GM10266 (cell line): Measurements from ENCODE around the gene TMEM175.

ENCODE experiments used
- DNase-seq: peaks from one replicate; pipeline ENCODE4 v3.0.0; 2012; ENCODE audit errors: extremely low spot score
- CTCF ChIP-seq: IDR thresholded peaks from 2 replicates; pipeline ENCODE4 v1.5.1; 2012; ENCODE audit warnings: mild to moderate bottlenecking, low read depth; ENCODE audit not compliant: control insufficient read depth, insufficient read depth; ENCODE audit errors: missing control alignments

Gene TMEM175

GRCh38 chr4:986879-987623 is 54.8 kb downstream of the TMEM175 start, which contains the start of gene IDUA:
IDUA (plus strand) TSS chr4:987044; CDS start chr4:987085, 41 bp downstream.
- peak; percentile 64 for TF ChIP-seq CTCF
- peak; percentile 95 for DNase-seq

- no peak for DNase-seq
- TF ChIP-seq CTCF = no peak
These were observed 55.6 kb downstream of the TMEM175 start for GRCh38 chr4:987624-988513.

GRCh38 chr4:988726-989721 is 56.8 kb downstream of the TMEM175 start:
- DNase-seq = no peak
- TF ChIP-seq CTCF = no peak

GRCh38 chr4:989722-990471 is 57.6 kb downstream of the TMEM175 start:
- no peak for DNase-seq
- no peak for TF ChIP-seq CTCF

- no peak for TF ChIP-seq CTCF
- DNase-seq = no peak
These were observed 58.6 kb downstream of the TMEM175 start for GRCh38 chr4:990746-991367.
